ENCODE data around the gene TRIM9.

DNA sequence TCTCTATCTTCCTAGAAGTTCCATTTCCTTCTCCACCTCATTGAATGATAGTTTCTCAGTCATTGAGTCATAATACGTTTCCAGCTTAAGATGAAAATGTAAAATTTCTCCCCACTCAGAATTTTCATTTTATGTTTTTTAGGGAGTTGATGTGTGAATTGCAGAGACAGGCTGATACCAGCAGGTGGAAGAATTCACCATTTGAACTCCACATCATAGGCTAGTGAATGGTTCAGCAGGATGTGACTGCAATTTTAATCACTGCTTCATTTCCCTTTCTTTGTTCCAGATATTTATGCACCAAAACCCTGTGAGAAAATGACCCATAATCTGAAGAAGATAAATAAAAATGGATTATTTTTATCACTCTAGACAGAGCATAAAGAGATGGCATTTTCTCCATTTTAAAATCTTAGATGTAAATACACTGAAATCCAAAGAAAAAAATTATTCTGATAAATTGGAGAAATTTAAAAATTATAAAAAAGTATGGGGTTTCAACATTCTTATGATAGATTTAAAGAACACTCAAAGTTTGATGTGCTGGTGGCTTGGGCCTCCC is 140.0 kb downstream of the TRIM9 start:
- no peak for TF ChIP-seq ZFP30 (CRISPR knock-in tag; IDR thresholded peaks at IDR 0.05)
- TF ChIP-seq, protein P1, sequence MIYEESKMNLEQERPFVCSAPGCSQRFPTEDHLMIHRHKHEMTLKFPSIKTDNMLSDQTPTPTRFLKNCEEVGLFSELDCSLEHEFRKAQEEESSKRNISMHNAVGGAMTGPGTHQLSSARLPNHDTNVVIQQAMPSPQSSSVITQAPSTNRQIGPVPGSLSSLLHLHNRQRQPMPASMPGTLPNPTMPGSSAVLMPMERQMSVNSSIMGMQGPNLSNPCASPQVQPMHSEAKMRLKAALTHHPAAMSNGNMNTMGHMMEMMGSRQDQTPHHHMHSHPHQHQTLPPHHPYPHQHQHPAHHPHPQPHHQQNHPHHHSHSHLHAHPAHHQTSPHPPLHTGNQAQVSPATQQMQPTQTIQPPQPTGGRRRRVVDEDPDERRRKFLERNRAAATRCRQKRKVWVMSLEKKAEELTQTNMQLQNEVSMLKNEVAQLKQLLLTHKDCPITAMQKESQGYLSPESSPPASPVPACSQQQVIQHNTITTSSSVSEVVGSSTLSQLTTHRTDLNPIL (CRISPR knock-in tag; IDR thresholded peaks at IDR 0.05; ENCODE audit: low read depth), result no peak
- TF ChIP-seq ARNTL (CRISPR knock-in tag; IDR thresholded peaks at IDR 0.05; ENCODE audit: borderline replicate concordance, low read depth), result no peak
- no peak for TF ChIP-seq ZC3H10 (CRISPR knock-in tag; IDR thresholded peaks at IDR 0.05)
